Fibroblast of lung (primary cell): ENCODE results near the gene PROX2. TPM values are rescaled to one million over a fixed set of nuclear protein-coding genes. Genes with fewer than 3 reads are reported as not detected.

ENCODE experiments used
- DNase-seq, 2 donors: peaks; one replicate each; pipeline versions ENCODE4 v3.0.0 to v3.0.0-alpha.2; 2010; ENCODE audit warnings: low read depth in 2 of 2
- H2AFZ ChIP-seq: 2 replicates; pipeline ENCODE4 v1.5.1; 2012; ENCODE audit warnings: low read length, control low read depth, inconsistent platforms
- H3K27ac ChIP-seq: 2 replicates; pipeline ENCODE4 v1.5.1; 2011; ENCODE audit warnings: low read length, control low read depth; ENCODE audit not compliant: insufficient read depth
- H3K27me3 ChIP-seq: 2 replicates; pipeline ENCODE4 v1.5.1; 2011; ENCODE audit warnings: mild to moderate bottlenecking, low read length; ENCODE audit not compliant: control insufficient read depth, insufficient read depth
- H3K36me3 ChIP-seq: 2 replicates; pipeline ENCODE4 v1.5.1; 2011; ENCODE audit warnings: low read length; ENCODE audit not compliant: control insufficient read depth, insufficient read depth
- H3K4me1 ChIP-seq: 2 replicates; pipeline ENCODE4 v1.5.1; 2011; ENCODE audit warnings: low read length; ENCODE audit not compliant: control insufficient read depth, insufficient read depth; ENCODE audit errors: extremely low read depth
- H3K4me2 ChIP-seq: 2 replicates; pipeline ENCODE4 v1.5.1; 2011; ENCODE audit warnings: low read length, control low read depth; ENCODE audit not compliant: insufficient read depth; ENCODE audit errors: extremely low read depth
- H3K4me3 ChIP-seq, 4 experiments: fragments of 200-600 bp in 1 of 4; sonication (generic) in 1 of 4; replicated peaks in 1 of 4; 2 replicates each; pipeline ENCODE4 v1.5.1; 2011 to 2016; ENCODE audit warnings: low read length in 4 of 4, low read depth in 3 of 4, mild to moderate bottlenecking in 3 of 4, control low read depth in 2 of 4, inconsistent platforms in 1 of 4, mixed read lengths in 1 of 4; ENCODE audit not compliant: insufficient read depth in 1 of 4; ENCODE audit errors: control extremely low read depth in 1 of 4
- H3K79me2 ChIP-seq: 2 replicates; pipeline ENCODE4 v1.5.1; 2012; ENCODE audit warnings: mild to moderate bottlenecking, low read length, inconsistent platforms; ENCODE audit not compliant: control insufficient read depth, insufficient read depth
- H3K9ac ChIP-seq: 2 replicates; pipeline ENCODE4 v1.5.1; 2011; ENCODE audit warnings: mild to moderate bottlenecking, low read length, control low read depth; ENCODE audit not compliant: insufficient read depth
- H3K9me3 ChIP-seq: 2 replicates; pipeline ENCODE4 v1.5.1; 2012; ENCODE audit warnings: low read depth, low read length; ENCODE audit not compliant: control insufficient read depth, insufficient read depth
- H4K20me1 ChIP-seq: 2 replicates; pipeline ENCODE4 v1.5.1; 2011; ENCODE audit warnings: low read length; ENCODE audit not compliant: control insufficient read depth, insufficient read depth; ENCODE audit errors: extremely low read depth
- EZH2 ChIP-seq: IDR thresholded peaks from 2 replicates; pipeline ENCODE4 v1.5.1; 2012; ENCODE audit warnings: low read length, control low read depth, mild to moderate bottlenecking; ENCODE audit errors: missing control alignments
- polyA plus RNA-seq, 2 donors: library from polyadenylated mRNA; depleted of rRNA in 1 of 2; stranded (reverse) in 1 of 2; unstranded in 1 of 2; fragments of >200 nt; gene quantifications; 2 replicates each; pipeline ENCODE4 v1.2.1, GENCODE V29; 2011 to 2012; ENCODE audit warnings: missing spikeins in 1 of 2
- total RNA-seq: library from RNA; depleted of rRNA; stranded (reverse); fragments of >200 nt; gene quantifications from 2 replicates; pipeline ENCODE4 v1.2.1, GENCODE V29; 2014
- TF ChIP-seq, protein P1 (sequence below), 2 donors: IDR thresholded peaks in 1 of 2; conservative IDR thresholded peaks in 1 of 2; 1 replicate in 1 of 2; 2 replicates in 1 of 2; pipeline ENCODE4 v1.5.1; 2011 to 2012; ENCODE audit warnings: low read length in 2 of 2, control low read depth in 1 of 2, inconsistent platforms in 1 of 2, low read depth in 1 of 2, mild to moderate bottlenecking in 1 of 2

Gene PROX2
- total and polyA plus RNA-seq, 2 donors (not counting 1 experiment from before 2014, with no cell fraction given): 0.01 TPM; not detected in 1

GRCh38 chr14:74846968-74847665 is 28.8 kb downstream of the PROX2 start:
- no peaks in the 10 kb centered on the region for H3K9me3 ChIP-seq
- peak overlapping the region; percentile 38 for H3K4me2 ChIP-seq
- peaks cover 26% of the 10 kb centered on the region for H3K4me1 ChIP-seq
- no peaks in the 10 kb centered on the region for H3K27me3 ChIP-seq
- H2AFZ ChIP-seq: no peak overlapping the region
- no peaks in the 10 kb centered on the region for H3K36me3 ChIP-seq
- no peaks in the 10 kb centered on the region for H4K20me1 ChIP-seq
- H3K27ac ChIP-seq: peak overlapping the region; percentile 15
- no peak overlapping the region for H3K4me3 ChIP-seq
- DNase-seq: peak; percentile 52 to 75
- H3K9ac ChIP-seq: no peak overlapping the region
- TF ChIP-seq, protein P1, sequence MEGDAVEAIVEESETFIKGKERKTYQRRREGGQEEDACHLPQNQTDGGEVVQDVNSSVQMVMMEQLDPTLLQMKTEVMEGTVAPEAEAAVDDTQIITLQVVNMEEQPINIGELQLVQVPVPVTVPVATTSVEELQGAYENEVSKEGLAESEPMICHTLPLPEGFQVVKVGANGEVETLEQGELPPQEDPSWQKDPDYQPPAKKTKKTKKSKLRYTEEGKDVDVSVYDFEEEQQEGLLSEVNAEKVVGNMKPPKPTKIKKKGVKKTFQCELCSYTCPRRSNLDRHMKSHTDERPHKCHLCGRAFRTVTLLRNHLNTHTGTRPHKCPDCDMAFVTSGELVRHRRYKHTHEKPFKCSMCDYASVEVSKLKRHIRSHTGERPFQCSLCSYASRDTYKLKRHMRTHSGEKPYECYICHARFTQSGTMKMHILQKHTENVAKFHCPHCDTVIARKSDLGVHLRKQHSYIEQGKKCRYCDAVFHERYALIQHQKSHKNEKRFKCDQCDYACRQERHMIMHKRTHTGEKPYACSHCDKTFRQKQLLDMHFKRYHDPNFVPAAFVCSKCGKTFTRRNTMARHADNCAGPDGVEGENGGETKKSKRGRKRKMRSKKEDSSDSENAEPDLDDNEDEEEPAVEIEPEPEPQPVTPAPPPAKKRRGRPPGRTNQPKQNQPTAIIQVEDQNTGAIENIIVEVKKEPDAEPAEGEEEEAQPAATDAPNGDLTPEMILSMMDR (conservative IDR thresholded peaks at IDR 0.05 in 1 of 2, IDR thresholded peaks at IDR 0.05 in 1 of 2; ENCODE audit: low read depth in 1 of 2, low read length in 2 of 2): no peak
- no peak for TF ChIP-seq EZH2
- H3K79me2 ChIP-seq: no peaks in the 10 kb centered on the region

DNA sequence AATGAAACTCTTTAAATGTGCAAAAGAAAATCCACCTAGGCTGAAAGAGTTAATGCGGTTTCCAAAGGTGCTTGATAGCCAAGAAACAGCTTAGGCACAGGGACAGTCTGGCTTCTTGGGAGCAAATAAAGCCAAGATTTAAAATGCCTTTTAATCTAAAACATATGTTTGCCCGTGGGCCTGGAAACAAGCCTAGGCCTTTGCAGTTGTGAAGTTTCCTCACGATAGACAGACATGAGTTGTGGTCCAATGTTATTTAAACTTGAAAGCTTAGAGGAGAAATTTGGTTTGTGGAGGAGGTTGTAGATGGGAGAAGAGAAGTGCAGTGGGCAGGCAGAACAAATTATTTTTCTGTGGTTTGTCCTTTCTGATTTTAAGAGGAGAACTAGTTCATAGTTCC is 29.8 kb downstream of the PROX2 start:
- Histone ChIP-seq H2AFZ (no peak overlapping the region), H3K36me3 (no peaks in the 10 kb centered on the region), H3K9ac (no peak overlapping the region), H4K20me1 (no peaks in the 10 kb centered on the region), H3K79me2 (no peaks in the 10 kb centered on the region), H3K27ac (peak overlapping the region; percentile 15), H3K9me3 (no peaks in the 10 kb centered on the region), H3K4me1 (peaks cover 26% of the 10 kb centered on the region), H3K27me3 (no peaks in the 10 kb centered on the region), H3K4me3 (no peak overlapping the region), H3K4me2 (peak overlapping the region; percentile 4)
- peak; percentile 54 to 68 for DNase-seq
- TF ChIP-seq, protein P1 (conservative IDR thresholded peaks at IDR 0.05 in 1 of 2, IDR thresholded peaks at IDR 0.05 in 1 of 2; ENCODE audit: low read depth in 1 of 2, low read length in 2 of 2): no peak
- no peak for TF ChIP-seq EZH2

- Histone ChIP-seq H3K4me3 (no peak overlapping the region), H3K9ac (no peak overlapping the region), H4K20me1 (no peaks in the 10 kb centered on the region), H3K9me3 (no peaks in the 10 kb centered on the region), H3K27me3 (no peaks in the 10 kb centered on the region), H3K36me3 (no peaks in the 10 kb centered on the region), H2AFZ (no peak overlapping the region), H3K4me2 (peak overlapping the region; percentile 26), H3K27ac (no peak overlapping the region), H3K4me1 (peaks cover 23% of the 10 kb centered on the region), H3K79me2 (no peaks in the 10 kb centered on the region)
- TF ChIP-seq, protein P1 (conservative IDR thresholded peaks at IDR 0.05 in 1 of 2, IDR thresholded peaks at IDR 0.05 in 1 of 2; ENCODE audit: low read depth in 1 of 2, low read length in 2 of 2): peak in 1 of 2 donors; percentile 6
- no peak for TF ChIP-seq EZH2
- peak; percentile 30 to 36 for DNase-seq
Measured at GRCh38 chr14:74843653-74844052, 32.3 kb downstream of the PROX2 start.
